Liver (tissue), 9 donors: ENCODE data around the gene FIBCD1. TPM values are rescaled to one million over a fixed set of nuclear protein-coding genes. Genes with fewer than 3 reads are reported as not detected.

Experiments used
- DNase-seq: peaks from one replicate; pipeline ENCODE4 v3.0.0-alpha.2; 2017; ENCODE audit warnings: low spot score
- H3K27ac ChIP-seq, 2 donors: one replicate each; pipeline ENCODE4 v1.7.0; 2013; ENCODE audit warnings: inconsistent platforms in 2 of 2, low read length in 2 of 2, control low read depth in 1 of 2, low read depth in 1 of 2, mild to moderate bottlenecking in 1 of 2
- H3K27me3 ChIP-seq, 4 donors: one replicate each; pipeline versions ENCODE4 v1.6.1 to v1.7.0; 2013; ENCODE audit warnings: low read length in 3 of 4, inconsistent platforms in 1 of 4, mild to moderate bottlenecking in 1 of 4, moderate library complexity in 1 of 4; ENCODE audit not compliant: control insufficient read depth in 4 of 4, insufficient read depth in 4 of 4
- H3K36me3 ChIP-seq, 4 donors: one replicate each; pipeline versions ENCODE4 v1.6.1 to v1.7.0; 2013; ENCODE audit warnings: low read length in 3 of 4, mild to moderate bottlenecking in 3 of 4, low read depth in 1 of 4, moderate library complexity in 1 of 4; ENCODE audit not compliant: control insufficient read depth in 4 of 4, insufficient read depth in 3 of 4
- H3K4me1 ChIP-seq, 4 donors: one replicate each; pipeline versions ENCODE4 v1.6.1 to v1.7.0; 2013; ENCODE audit warnings: low read length in 3 of 4, mild to moderate bottlenecking in 3 of 4, moderate library complexity in 1 of 4; ENCODE audit not compliant: control insufficient read depth in 4 of 4, insufficient read depth in 4 of 4
- H3K4me3 ChIP-seq, 3 donors: one replicate each; pipeline versions ENCODE4 v1.6.1 to v1.7.0; 2013; ENCODE audit warnings: low read length in 3 of 3, control low read depth in 1 of 3, low read depth in 1 of 3, mild to moderate bottlenecking in 1 of 3
- H3K9ac ChIP-seq, 2 donors: one replicate each; pipeline ENCODE4 v1.7.0; 2013; ENCODE audit warnings: low read length in 2 of 2, mild to moderate bottlenecking in 2 of 2, moderate library complexity in 2 of 2, control low read depth in 1 of 2, low read depth in 1 of 2
- H3K9me3 ChIP-seq, 4 donors: one replicate each; pipeline versions ENCODE4 v1.6.1 to v1.7.0; 2013; ENCODE audit warnings: low read length in 3 of 4; ENCODE audit not compliant: control insufficient read depth in 4 of 4
- CTCF ChIP-seq: fragments of 150-350 bp; IDR thresholded peaks from 2 replicates; pipeline ENCODE4 v1.5.1; 2017; ENCODE audit warnings: improper control_type of control experiment, low read depth, low read length; ENCODE audit not compliant: missing input control
- EGR1 ChIP-seq, 2 donors: IDR thresholded peaks; 2 replicates each; pipeline ENCODE4 v1.6.1; 2016 to 2018; ENCODE audit warnings: antibody characterized with exemption in 2 of 2, low read depth in 2 of 2
- FOXA2 ChIP-seq: IDR thresholded peaks from 2 replicates; pipeline ENCODE4 v1.6.1; 2016; ENCODE audit warnings: antibody characterized with exemption
- GABPA ChIP-seq, 2 donors: IDR thresholded peaks in 1 of 2; conservative IDR thresholded peaks in 1 of 2; 2 replicates each; pipeline ENCODE4 v1.6.1; 2016; ENCODE audit warnings: antibody characterized with exemption in 2 of 2, mild to moderate bottlenecking in 1 of 2, moderate library complexity in 1 of 2
- HNF4A ChIP-seq, 2 donors: conservative IDR thresholded peaks; 2 replicates each; pipeline ENCODE4 v1.6.1; 2016; ENCODE audit warnings: antibody characterized with exemption in 2 of 2, mild to moderate bottlenecking in 2 of 2
- JUND ChIP-seq, 2 donors: IDR thresholded peaks; 2 replicates each; pipeline ENCODE4 v1.6.1; 2016; ENCODE audit warnings: antibody characterized with exemption in 2 of 2
- MAX ChIP-seq: IDR thresholded peaks from 2 replicates; pipeline ENCODE4 v1.6.1; 2016; ENCODE audit warnings: antibody characterized with exemption
- RAD21 ChIP-seq, 2 donors: IDR thresholded peaks; 2 replicates each; pipeline ENCODE4 v1.6.1; 2016; ENCODE audit warnings: antibody characterized with exemption in 2 of 2, mild to moderate bottlenecking in 2 of 2
- REST ChIP-seq: IDR thresholded peaks from 2 replicates; pipeline ENCODE4 v1.6.1; 2016; ENCODE audit warnings: antibody characterized with exemption, mild to moderate bottlenecking
- RXRA ChIP-seq, 2 donors: IDR thresholded peaks; 2 replicates each; pipeline ENCODE4 v1.6.1; 2017 to 2018; ENCODE audit warnings: antibody characterized with exemption in 2 of 2, mild to moderate bottlenecking in 1 of 2
- SP1 ChIP-seq: IDR thresholded peaks from 2 replicates; pipeline ENCODE4 v1.6.1; 2018; ENCODE audit warnings: antibody characterized with exemption, mild to moderate bottlenecking
- TAF1 ChIP-seq: conservative IDR thresholded peaks from 2 replicates; pipeline ENCODE4 v1.6.1; 2016; ENCODE audit warnings: antibody characterized with exemption, mild to moderate bottlenecking
- YY1 ChIP-seq: IDR thresholded peaks from 2 replicates; pipeline ENCODE4 v1.6.1; 2016; ENCODE audit warnings: antibody characterized with exemption, mild to moderate bottlenecking
- ZBTB33 ChIP-seq: IDR thresholded peaks from 2 replicates; pipeline ENCODE4 v1.6.1; 2016; ENCODE audit warnings: antibody characterized with exemption
- WGBS: extraction: QIAGEN DNeasy Blood & Tissue Kit; methylation state at CpG from one replicate; pipeline ENCODE4 v1.1.7; 2013; 5-methylcytosine and 5-hydroxymethylcytosine counted together
- polyA plus RNA-seq, 2 donors: library from polyadenylated mRNA; stranded (reverse) in 1 of 2; unstranded in 1 of 2; fragments of 200-250 nt in 1 of 2; fragments of >200 nt in 1 of 2; fragmentation: Nextera tagmentation in 1 of 2; extraction: Ambion mirVana in 1 of 2; gene quantifications; one replicate each; pipeline versions ENCODE4 v1.2.1 to v1.2.3, GENCODE V29; 2013 to 2015
- total RNA-seq, 2 donors: library from RNA; depleted of rRNA; stranded (reverse); fragments of >200 nt; gene quantifications; one replicate each; pipeline ENCODE4 v1.2.3, GENCODE V29; 2014
- TF ChIP-seq, protein P1 (sequence below): IDR thresholded peaks from 2 replicates; pipeline ENCODE4 v1.6.1; 2016; ENCODE audit warnings: antibody characterized with exemption
- donor health status: healthy.
- donor health status: healthy.
- donor health status: healthy.
- donor health status: healthy.
- donor health status: healthy.

Gene FIBCD1
- total and polyA plus RNA-seq, 4 donors = not detected

DNA sequence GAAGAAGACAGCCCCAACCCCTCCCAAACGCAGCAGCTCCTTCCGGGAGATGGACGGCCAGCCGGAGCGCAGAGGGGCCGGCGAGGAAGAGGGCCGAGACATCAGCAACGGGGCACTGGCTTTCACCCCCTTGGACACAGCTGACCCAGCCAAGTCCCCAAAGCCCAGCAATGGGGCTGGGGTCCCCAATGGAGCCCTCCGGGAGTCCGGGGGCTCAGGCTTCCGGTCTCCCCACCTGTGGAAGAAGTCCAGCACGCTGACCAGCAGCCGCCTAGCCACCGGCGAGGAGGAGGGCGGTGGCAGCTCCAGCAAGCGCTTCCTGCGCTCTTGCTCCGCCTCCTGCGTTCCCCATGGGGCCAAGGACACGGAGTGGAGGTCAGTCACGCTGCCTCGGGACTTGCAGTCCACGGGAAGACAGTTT is 54.9 kb downstream of the FIBCD1 start:
- Histone ChIP-seq H3K4me1 (no peaks in the 10 kb centered on the region), H3K4me3 (no peak overlapping the region), H3K36me3 (peaks cover 24 to 85% (median 37%) of the 10 kb centered on the region in 4 donors), H3K9me3 (no peaks in the 10 kb centered on the region), H3K27me3 (no peaks in the 10 kb centered on the region), H3K27ac (no peak overlapping the region), H3K9ac (no peak overlapping the region)
- WGBS = 95% methylated on average over 25 of the region's 25 CpGs
- DNase-seq = no peak
- no peak for TF ChIP-seq ZBTB33
- TF ChIP-seq YY1 = no peak
- TF ChIP-seq CTCF = no peak
- TF ChIP-seq REST = no peak
- no peak for TF ChIP-seq GABPA (IDR thresholded peaks at IDR 0.05 in 1 of 2, conservative IDR thresholded peaks at IDR 0.05 in 1 of 2)
- no peak for TF ChIP-seq MAX
- TF ChIP-seq FOXA2 = no peak
- TF ChIP-seq, protein P1, sequence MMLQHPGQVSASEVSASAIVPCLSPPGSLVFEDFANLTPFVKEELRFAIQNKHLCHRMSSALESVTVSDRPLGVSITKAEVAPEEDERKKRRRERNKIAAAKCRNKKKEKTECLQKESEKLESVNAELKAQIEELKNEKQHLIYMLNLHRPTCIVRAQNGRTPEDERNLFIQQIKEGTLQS = no peak
- no peak for TF ChIP-seq RAD21 (IDR thresholded peaks at IDR 0.05)
- TF ChIP-seq RXRA (IDR thresholded peaks at IDR 0.05) = no peak
- TF ChIP-seq TAF1 = no peak
- TF ChIP-seq SP1 = no peak
- TF ChIP-seq EGR1 (IDR thresholded peaks at IDR 0.05; ENCODE audit: low read depth in 2 of 2) = no peak
- no peak for TF ChIP-seq HNF4A (conservative IDR thresholded peaks at IDR 0.05)

DNA sequence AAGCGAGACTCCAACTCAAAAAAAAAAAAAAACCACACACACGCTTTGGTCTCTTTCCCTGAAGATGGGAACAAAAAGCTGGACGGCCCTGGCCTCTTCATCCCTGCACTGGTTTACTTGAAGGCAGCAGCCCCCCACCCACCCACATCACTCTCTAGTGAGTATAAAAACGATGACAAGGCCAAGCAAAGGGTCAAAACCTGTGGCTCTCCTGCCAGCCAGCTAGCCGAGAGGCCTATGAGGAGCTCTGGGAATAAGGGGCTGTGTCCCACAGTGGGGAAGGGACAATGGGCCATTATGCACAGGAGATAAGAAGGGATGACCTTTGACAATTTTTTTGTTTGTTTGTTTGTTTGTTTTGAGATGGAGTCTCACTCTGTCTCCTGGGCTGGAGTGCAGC is 55.6 kb downstream of the FIBCD1 start:
- no peak overlapping the region for H3K9ac ChIP-seq
- no peaks in the 10 kb centered on the region for H3K4me1 ChIP-seq
- no peaks in the 10 kb centered on the region for H3K27me3 ChIP-seq
- no peaks in the 10 kb centered on the region for H3K9me3 ChIP-seq
- no peak overlapping the region for H3K27ac ChIP-seq
- H3K36me3 ChIP-seq = peaks cover 22 to 84% (median 38%) of the 10 kb centered on the region in 4 donors
- H3K4me3 ChIP-seq = no peak overlapping the region
- DNase-seq = no peak
- 89% methylated on average over 5 of the region's 5 CpGs for WGBS
- TF ChIP-seq JUND (IDR thresholded peaks at IDR 0.05) (no peak), MAX (no peak), RXRA (IDR thresholded peaks at IDR 0.05) (no peak), SP1 (no peak)
